GM06990 (cell line): ENCODE data around the gene SPTB.

Source experiments
- DNase-seq: peaks from one replicate; pipeline ENCODE4 v3.0.0-alpha.2; 2011; ENCODE audit not compliant: insufficient read length; ENCODE audit errors: extremely low read depth
- H3K27me3 ChIP-seq: replicated peaks from 2 replicates; pipeline ENCODE4 v1.6.0; 2011; ENCODE audit warnings: low read length; ENCODE audit not compliant: control insufficient read depth, insufficient read depth
- H3K36me3 ChIP-seq: 2 replicates; pipeline ENCODE4 v1.5.1; 2011; ENCODE audit warnings: low read length; ENCODE audit not compliant: control insufficient read depth, insufficient read depth
- H3K4me3 ChIP-seq: replicated peaks from 2 replicates; pipeline ENCODE4 v1.5.1; 2011; ENCODE audit warnings: low read depth, mild to moderate bottlenecking, control low read depth, low read length
- TF ChIP-seq, protein P1 (sequence below): IDR thresholded peaks from 2 replicates; pipeline ENCODE4 v1.5.1; 2011; ENCODE audit warnings: low read length, control low read depth, mild to moderate bottlenecking, inconsistent platforms; ENCODE audit not compliant: insufficient read depth, poor library complexity, severe bottlenecking

Gene SPTB

DNA sequence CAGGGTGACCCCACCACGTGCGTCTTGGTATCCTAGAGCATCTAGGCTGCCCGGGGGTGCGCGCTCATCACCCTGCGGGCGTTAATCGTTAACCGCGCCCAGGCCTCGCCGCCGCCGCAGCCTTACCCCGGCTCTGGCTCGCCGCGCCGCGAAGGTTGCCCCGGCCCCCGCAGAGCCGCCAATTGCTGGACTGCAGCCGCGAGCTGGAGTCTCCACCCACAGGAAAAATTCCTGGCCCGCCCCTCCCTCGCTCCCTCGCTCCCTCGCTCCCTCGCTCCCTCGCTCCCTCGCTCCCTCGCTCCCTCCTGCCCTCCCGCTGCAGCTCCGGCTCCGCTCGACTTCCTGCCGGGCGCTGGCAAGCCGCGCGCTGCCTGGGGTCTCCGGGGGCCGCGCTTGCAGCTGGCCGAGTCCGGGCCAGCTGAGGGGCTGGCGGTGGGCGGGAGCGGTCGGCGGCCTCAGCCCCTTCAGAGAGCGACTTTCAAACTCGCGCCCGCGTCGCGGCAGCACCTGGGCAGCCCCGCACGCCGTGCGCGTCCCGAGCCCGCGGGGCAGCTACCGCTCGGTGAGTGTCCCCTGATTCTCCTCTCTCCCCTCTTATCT lies 175.5 kb downstream of the SPTB start, which contains the start of gene PLEKHG3:
Gene PLEKHG3 (plus strand): TSS at position 282 of the 600 bp plus-strand sequence. CDS start 23,208 bp downstream, outside the sequence.
- Histone ChIP-seq H3K4me3 (peak within 1 kb of the TSS; percentile 48), H3K27me3 (peaks cover 3% of the 10 kb centered on the region)

GRCh38 chr14:64703395-64704142 lies 176.1 kb downstream of the SPTB start:
- Histone ChIP-seq H3K4me3 (peak overlapping the region; percentile 48; the same call in 1 of the 2 replicates), H3K36me3 (no peaks in the 10 kb centered on the region), H3K27me3 (peaks cover 3% of the 10 kb centered on the region)
- DNase-seq, result no peak
- TF ChIP-seq, protein P1, sequence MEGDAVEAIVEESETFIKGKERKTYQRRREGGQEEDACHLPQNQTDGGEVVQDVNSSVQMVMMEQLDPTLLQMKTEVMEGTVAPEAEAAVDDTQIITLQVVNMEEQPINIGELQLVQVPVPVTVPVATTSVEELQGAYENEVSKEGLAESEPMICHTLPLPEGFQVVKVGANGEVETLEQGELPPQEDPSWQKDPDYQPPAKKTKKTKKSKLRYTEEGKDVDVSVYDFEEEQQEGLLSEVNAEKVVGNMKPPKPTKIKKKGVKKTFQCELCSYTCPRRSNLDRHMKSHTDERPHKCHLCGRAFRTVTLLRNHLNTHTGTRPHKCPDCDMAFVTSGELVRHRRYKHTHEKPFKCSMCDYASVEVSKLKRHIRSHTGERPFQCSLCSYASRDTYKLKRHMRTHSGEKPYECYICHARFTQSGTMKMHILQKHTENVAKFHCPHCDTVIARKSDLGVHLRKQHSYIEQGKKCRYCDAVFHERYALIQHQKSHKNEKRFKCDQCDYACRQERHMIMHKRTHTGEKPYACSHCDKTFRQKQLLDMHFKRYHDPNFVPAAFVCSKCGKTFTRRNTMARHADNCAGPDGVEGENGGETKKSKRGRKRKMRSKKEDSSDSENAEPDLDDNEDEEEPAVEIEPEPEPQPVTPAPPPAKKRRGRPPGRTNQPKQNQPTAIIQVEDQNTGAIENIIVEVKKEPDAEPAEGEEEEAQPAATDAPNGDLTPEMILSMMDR, result no peak

More for the DNA sequence above, 175.5 kb downstream of the SPTB start, which contains the start of gene PLEKHG3:
- TF ChIP-seq, protein P1, result no peak
- H3K36me3 ChIP-seq, result no peaks in the 10 kb centered on the region
- no peak for DNase-seq

DNA sequence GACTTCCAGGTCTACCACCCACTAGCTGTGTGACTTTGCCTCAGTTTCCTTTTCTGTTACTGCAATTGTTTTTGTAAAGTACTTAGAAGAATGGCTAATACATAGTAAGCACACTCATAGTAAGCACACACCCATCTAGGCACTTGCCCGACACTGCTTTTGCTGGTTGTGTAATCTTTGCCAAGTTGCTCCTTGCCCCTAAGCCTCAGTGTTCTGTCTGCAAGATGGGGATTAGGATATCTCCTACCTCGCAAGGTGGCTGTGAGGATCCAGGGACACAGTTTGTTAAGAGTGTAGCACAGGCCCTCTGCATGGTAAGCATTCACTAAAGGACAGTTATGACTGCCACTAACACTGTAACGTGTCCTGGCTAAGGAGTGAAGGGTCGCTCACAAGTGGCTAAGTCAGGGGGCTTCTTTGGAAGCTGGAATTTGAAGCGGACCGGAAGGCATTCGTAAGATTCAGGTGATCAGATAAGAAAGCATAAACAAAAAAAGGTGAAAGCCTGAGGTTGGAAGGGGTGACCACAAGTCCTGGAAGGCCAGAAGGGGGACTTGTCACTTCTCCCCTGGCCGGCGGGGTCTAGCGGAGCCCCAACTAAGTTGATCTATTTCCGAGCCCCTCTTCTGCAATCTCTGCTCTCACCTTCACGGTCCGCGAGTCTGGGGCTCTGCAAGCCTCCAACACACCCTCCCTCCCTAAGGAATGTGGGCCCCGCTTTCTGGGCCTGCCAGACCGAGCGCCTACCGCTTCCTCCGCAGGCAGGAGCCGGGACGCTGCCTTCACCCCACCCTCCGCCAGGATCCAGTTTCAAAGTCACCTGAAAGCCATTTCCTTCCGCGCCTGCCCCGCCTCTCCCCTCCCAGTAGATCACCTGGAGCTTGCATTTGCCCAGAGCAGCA lies 177.0 kb downstream of the SPTB start:
- H3K4me3 ChIP-seq, result no peak overlapping the region
- TF ChIP-seq, protein P1, result no peak
- peaks cover 3% of the 10 kb centered on the region for H3K27me3 ChIP-seq
- H3K36me3 ChIP-seq, result no peaks in the 10 kb centered on the region
- DNase-seq, result no peak

DNA sequence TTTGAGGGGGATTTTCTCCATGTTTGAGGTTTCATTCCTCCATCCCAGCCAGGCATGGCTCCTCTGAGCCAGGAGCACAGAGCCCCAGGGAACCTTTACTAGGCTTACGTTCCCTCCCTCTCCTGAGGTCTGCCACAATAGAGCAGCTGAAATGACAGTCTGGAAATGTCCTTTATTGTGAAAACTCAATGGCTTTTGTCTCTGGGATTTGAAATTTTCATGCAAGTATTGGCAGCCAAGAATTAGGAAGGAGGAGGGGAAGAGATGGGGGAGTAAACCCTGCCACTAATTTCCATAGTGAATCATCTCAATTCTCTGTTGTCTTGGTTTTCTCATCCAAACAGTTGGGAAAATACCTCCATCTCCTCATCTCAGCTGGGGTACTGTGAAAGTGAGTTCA lies 178.0 kb downstream of the SPTB start:
- Histone ChIP-seq H3K4me3 (no peak overlapping the region), H3K36me3 (no peaks in the 10 kb centered on the region), H3K27me3 (peaks cover 3% of the 10 kb centered on the region; the same call in 1 of the 2 replicates)
- DNase-seq, result no peak
- TF ChIP-seq, protein P1, result no peak

DNA sequence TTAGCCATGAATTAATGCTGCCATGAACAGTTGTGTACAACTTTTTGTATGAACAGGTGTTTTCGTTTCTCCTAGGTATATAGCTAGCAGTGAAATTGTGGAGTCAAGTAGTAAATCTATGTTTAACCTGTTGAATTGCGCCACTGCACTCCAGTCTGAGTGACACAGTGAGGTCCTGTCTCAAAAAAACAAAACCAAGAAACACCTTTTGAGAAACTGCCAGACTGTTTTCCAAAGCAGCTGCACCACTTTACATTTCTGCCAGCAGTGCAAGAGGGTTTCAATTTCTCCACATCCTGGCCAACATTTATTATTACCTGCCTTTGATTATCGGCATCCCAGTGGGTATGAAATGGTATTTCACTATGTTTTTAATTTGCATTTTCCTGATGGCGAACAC lies 178.8 kb downstream of the SPTB start:
- Histone ChIP-seq H3K27me3 (peaks cover 3% of the 10 kb centered on the region; the same call in 1 of the 2 replicates), H3K4me3 (no peak overlapping the region), H3K36me3 (no peaks in the 10 kb centered on the region)
- DNase-seq, result no peak
- TF ChIP-seq, protein P1, result no peak
